ENCODE data around the gene EFNA2.

EFNA2 gene

DNA sequence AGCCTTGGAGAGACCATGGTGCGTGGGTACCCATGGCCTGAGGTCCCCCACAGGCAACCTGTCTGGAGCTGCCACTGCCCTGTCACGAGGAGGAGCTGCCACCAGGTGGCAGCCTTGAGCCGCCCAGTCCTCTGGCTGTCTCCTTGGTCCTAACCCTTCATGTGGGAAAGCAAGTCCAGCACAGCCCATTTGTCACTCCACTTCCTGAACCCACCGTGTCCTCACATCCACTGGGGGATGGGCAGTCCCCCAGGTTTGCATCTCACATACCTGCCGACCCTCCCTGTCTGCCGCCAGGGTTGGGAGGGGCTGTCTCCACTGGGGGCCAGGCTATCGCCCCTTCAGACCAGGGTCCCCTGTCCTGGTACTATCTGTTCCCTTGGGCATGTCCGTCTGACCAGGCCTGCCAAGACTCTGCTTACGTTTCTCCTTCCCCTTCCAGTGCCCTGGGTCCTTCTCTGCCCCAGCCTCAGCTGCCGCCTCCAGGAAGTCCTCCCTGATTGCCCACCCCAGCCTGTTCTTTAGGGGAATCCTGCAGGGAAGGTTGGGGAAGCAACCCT is 5.8 kb upstream of the EFNA2 start:
- H3K27me3 ChIP-seq (ENCODE audit: control insufficient read depth, insufficient read depth, low read length) = peaks cover 7% of the 10 kb centered on the region
- peaks cover 48% of the 10 kb centered on the region for H3K4me1 ChIP-seq (ENCODE audit: control insufficient read depth, insufficient read depth, low read length)
- no peaks in the 10 kb centered on the region for H3K9me3 ChIP-seq (ENCODE audit: control insufficient read depth, low read length)
- no peak overlapping the region for H3K9ac ChIP-seq (ENCODE audit: low read length)
- no peak overlapping the region for H3K4me3 ChIP-seq (ENCODE audit: low read length)
- H3K36me3 ChIP-seq (ENCODE audit: control insufficient read depth, insufficient read depth, low read length) = peaks cover 4% of the 10 kb centered on the region

GRCh38 chr19:1280636-1281568 is 4.8 kb upstream of the EFNA2 start:
- H3K27me3 ChIP-seq (ENCODE audit: control insufficient read depth, insufficient read depth, low read length) = peaks cover 14% of the 10 kb centered on the region
- H3K4me3 ChIP-seq (ENCODE audit: low read length) = no peak overlapping the region
- H3K4me1 ChIP-seq (ENCODE audit: control insufficient read depth, insufficient read depth, low read length) = peaks cover 50% of the 10 kb centered on the region
- H3K9ac ChIP-seq (ENCODE audit: low read length) = no peak overlapping the region
- peaks cover 4% of the 10 kb centered on the region for H3K36me3 ChIP-seq (ENCODE audit: control insufficient read depth, insufficient read depth, low read length)
- H3K9me3 ChIP-seq (ENCODE audit: control insufficient read depth, low read length) = no peaks in the 10 kb centered on the region

DNA sequence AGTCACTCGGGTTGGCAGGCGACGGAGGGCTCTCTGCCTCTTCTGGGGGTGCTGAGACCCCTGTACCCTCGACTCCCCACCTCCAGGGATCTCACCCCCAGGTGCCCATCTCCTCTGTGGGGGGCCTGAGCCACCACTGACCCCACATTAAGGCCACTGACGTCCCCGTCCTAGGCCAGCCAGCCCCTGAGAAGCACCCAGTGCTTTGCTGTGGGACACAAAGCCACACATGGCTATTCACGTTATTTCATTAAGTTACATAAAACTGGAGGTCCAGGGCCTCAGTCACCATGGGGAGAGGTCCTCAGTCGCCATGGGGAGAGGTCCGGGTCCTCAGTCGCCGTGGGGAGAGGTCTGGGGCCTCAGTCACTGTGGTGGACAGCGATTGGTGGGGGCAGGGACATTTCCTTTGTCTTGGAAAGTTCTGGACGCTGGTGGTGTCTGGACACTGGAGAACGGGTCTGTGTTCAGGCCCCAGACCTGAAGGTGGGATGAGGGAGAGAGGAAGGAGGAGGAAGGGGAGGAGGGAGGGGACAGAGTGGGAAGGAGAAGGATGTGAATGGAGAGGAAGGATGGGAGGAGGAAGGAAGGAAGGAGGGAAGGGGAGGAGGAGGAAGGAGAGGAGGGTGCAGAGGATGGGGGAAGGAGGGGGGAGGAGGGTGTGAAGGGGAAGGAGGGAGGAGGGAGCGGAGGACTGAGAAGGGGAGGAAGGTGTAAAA is 3.9 kb upstream of the EFNA2 start:
- H3K36me3 ChIP-seq (ENCODE audit: control insufficient read depth, insufficient read depth, low read length) = peaks cover 4% of the 10 kb centered on the region
- no peak overlapping the region for H3K4me3 ChIP-seq (ENCODE audit: low read length)
- H3K9ac ChIP-seq (ENCODE audit: low read length) = no peak overlapping the region
- peaks cover 47% of the 10 kb centered on the region for H3K4me1 ChIP-seq (ENCODE audit: control insufficient read depth, insufficient read depth, low read length)
- H3K27me3 ChIP-seq (ENCODE audit: control insufficient read depth, insufficient read depth, low read length) = peaks cover 18% of the 10 kb centered on the region
- H3K9me3 ChIP-seq (ENCODE audit: control insufficient read depth, low read length) = no peaks in the 10 kb centered on the region

DNA sequence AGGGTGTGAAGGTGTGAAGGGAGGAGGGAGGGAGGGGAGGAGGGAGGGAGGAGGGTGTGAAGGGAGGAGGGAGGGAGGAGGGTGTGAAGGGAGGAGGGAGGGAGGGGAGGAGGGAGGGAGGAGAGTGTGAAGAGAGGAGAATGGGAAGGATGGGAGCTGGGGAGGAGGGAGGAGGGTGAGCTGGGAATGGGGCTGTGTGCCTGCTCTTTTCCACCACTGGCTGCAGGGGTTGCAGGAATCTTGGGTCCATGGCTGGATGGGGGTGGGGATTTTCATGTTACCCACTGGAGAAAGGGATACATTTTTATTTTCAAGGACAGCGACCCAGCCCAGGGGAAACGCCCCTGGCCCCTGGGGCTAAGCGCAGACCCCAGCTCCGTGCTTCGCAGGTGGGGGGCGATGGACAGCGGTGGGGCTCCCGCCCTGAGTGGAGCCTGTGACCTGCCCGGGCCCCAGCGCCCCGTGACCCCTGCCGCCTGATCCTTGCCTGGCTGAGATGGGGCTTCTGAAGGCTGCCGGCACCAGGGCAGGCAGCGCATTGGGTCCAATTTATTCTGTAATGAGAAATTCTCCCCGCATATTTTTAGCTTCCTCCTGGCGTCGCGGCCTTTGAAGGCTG is 3.0 kb upstream of the EFNA2 start:
- Histone ChIP-seq H3K9me3 (ENCODE audit: control insufficient read depth, low read length) (no peaks in the 10 kb centered on the region), H3K27me3 (ENCODE audit: control insufficient read depth, insufficient read depth, low read length) (peaks cover 28% of the 10 kb centered on the region), H3K4me1 (ENCODE audit: control insufficient read depth, insufficient read depth, low read length) (peaks cover 50% of the 10 kb centered on the region), H3K9ac (ENCODE audit: low read length) (no peak overlapping the region), H3K36me3 (ENCODE audit: control insufficient read depth, insufficient read depth, low read length) (peaks cover 4% of the 10 kb centered on the region), H3K4me3 (ENCODE audit: low read length) (no peak overlapping the region)

- no peak overlapping the region for H3K9ac ChIP-seq (ENCODE audit: low read length)
- peaks cover 51% of the 10 kb centered on the region for H3K4me1 ChIP-seq (ENCODE audit: control insufficient read depth, insufficient read depth, low read length)
Measured at GRCh38 chr19:1283207-1283916, 2.3 kb upstream of the EFNA2 start.

GRCh38 chr19:1283917-1284292 is 1.8 kb upstream of the EFNA2 start:
- peaks cover 40% of the 10 kb centered on the region for H3K27me3 ChIP-seq (ENCODE audit: control insufficient read depth, insufficient read depth, low read length)
- H3K9me3 ChIP-seq (ENCODE audit: control insufficient read depth, low read length) = no peaks in the 10 kb centered on the region
- H3K4me1 ChIP-seq (ENCODE audit: control insufficient read depth, insufficient read depth, low read length) = peaks cover 51% of the 10 kb centered on the region
- H3K4me3 ChIP-seq (ENCODE audit: low read length) = peak overlapping the region; percentile 25
- H3K9ac ChIP-seq (ENCODE audit: low read length) = no peak overlapping the region
- H3K36me3 ChIP-seq (ENCODE audit: control insufficient read depth, insufficient read depth, low read length) = peaks cover 2% of the 10 kb centered on the region

More at GRCh38 chr19:1283207-1283916, 2.3 kb upstream of the EFNA2 start:
- Histone ChIP-seq H3K27me3 (ENCODE audit: control insufficient read depth, insufficient read depth, low read length) (peaks cover 34% of the 10 kb centered on the region), H3K4me3 (ENCODE audit: low read length) (no peak overlapping the region), H3K36me3 (ENCODE audit: control insufficient read depth, insufficient read depth, low read length) (peaks cover 4% of the 10 kb centered on the region), H3K9me3 (ENCODE audit: control insufficient read depth, low read length) (no peaks in the 10 kb centered on the region)

DNA sequence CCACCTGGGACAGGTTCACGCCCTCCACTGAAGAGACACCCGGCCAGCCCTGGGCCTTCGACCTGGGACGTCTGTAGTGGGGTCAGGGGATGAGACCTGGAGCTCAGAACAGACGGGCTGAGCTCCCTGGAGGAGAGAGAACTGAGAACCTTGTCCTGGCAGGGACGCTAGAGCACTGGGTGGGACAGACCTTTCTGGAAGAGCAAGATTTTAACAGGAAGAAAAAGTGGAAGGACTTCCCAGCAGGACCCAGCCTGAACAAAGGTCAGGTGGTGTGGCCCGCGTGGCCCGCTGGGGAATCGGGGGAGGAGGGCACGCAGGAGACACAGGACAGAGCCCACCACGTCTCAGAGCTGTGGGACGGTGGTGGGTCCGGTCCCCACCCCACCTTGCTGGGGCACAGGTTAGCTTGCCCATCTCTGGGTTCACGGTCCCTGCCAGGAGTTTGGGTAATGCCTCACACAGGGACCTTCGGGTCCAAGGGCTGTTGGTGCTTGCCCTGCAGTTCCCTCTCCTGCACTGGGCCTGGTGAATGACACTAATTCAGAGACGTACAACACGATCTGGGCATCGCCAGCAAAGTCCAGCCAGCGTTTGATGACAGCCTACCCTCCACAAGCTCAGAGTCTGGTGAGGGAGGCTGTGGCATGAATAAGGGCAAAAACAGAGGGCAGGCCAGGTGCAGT is 1.2 kb upstream of the EFNA2 start:
- Histone ChIP-seq H3K9ac (ENCODE audit: low read length) (no peak overlapping the region), H3K4me3 (ENCODE audit: low read length) (peak overlapping the region; percentile 25), H3K36me3 (ENCODE audit: control insufficient read depth, insufficient read depth, low read length) (no peaks in the 10 kb centered on the region), H3K9me3 (ENCODE audit: control insufficient read depth, low read length) (no peaks in the 10 kb centered on the region), H3K4me1 (ENCODE audit: control insufficient read depth, insufficient read depth, low read length) (peaks cover 50% of the 10 kb centered on the region), H3K27me3 (ENCODE audit: control insufficient read depth, insufficient read depth, low read length) (peaks cover 45% of the 10 kb centered on the region)

DNA sequence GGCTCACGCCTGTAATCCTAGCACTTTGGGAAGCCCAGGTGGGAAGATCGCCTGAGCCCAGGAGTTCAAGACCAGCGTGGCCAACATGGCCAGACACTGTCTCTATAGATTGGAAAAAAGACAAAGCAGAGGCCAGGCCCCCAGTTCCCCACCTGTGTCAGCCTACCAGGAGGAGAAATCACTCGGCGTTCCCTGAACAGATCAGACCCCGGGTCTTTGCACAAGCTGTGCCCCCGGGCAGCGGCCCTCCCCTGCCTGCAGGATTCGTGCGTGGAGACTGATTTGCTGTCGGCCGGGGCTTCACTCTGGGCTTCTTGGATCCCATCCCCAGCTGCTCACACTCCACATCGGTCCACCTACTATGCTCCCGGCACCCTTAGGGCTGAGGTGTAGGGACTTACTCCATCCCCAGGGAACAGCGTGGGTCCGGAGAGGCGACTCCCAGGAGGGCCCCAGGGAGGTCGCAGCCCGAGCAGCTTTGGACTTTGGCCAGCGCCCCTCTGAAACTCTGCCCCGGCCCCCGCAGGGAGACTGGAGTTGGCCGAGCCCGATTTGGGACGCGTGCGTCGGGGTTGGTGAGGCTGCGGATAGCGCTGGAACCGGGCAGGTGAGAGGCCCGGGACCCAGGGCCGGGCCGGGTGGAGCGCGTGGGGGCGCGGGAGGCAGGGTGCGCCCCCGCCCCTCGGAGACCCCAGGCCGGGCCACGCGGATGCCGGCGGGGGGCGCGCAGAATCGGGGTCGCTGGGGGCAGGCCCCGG is 515 bp upstream of the EFNA2 start:
- no peak overlapping the region for H3K9ac ChIP-seq (ENCODE audit: low read length)
- no peaks in the 10 kb centered on the region for H3K36me3 ChIP-seq (ENCODE audit: control insufficient read depth, insufficient read depth, low read length)
- peaks cover 48% of the 10 kb centered on the region for H3K27me3 ChIP-seq (ENCODE audit: control insufficient read depth, insufficient read depth, low read length)
- peaks cover 42% of the 10 kb centered on the region for H3K4me1 ChIP-seq (ENCODE audit: control insufficient read depth, insufficient read depth, low read length)
- H3K9me3 ChIP-seq (ENCODE audit: control insufficient read depth, low read length) = no peaks in the 10 kb centered on the region
- H3K4me3 ChIP-seq (ENCODE audit: low read length) = no peak overlapping the region

DNA sequence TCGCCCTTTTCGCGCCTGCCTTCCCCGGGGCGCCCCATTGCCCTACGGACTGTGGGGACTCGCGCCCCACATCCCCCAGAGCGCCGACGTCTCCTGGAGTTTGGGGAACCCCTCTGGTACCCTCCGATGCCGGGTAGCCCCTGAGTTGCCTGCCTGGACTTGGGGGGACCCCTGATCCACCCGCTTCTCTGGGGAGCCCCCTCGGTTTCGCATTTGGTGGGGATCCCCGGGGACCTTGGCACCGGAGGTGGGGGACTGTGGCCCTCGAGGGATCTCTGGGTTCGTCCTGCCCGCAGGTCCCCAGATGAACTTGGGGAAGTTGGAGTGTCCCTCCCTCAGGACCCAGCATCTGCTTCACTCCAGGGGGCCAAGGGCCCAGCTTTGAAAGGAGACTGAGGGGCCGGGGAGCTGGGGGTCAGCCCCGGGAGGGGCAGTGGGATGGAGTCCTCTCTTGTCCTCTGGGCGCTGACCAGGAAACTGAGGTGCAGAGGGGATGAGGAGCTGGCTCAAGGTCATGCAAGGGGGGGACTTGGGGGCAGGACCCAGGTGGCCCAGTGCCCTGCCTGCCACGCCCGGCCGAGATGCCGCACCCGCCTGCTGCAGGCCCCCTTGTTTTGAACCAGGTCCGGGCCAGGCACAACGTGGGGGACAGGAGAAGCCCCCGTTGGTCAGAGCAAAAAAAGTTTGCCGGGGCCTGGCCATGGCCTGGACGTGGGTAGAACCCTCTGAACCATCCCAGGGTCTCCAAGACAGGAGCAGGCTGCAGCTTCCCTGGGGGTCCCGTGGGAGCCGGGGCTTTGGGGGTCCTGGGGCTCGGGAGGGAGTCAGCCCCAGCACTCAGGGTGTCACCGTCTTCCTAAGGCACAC is 1.0 kb downstream of the EFNA2 start:
- Histone ChIP-seq H3K27me3 (ENCODE audit: control insufficient read depth, insufficient read depth, low read length) (peaks cover 63% of the 10 kb centered on the region), H3K4me3 (ENCODE audit: low read length) (no peak overlapping the region), H3K9ac (ENCODE audit: low read length) (no peak overlapping the region), H3K36me3 (ENCODE audit: control insufficient read depth, insufficient read depth, low read length) (no peaks in the 10 kb centered on the region), H3K4me1 (ENCODE audit: control insufficient read depth, insufficient read depth, low read length) (peaks cover 52% of the 10 kb centered on the region), H3K9me3 (ENCODE audit: control insufficient read depth, low read length) (no peaks in the 10 kb centered on the region)
